NCI-H526 treated with DMSO at 0.1 percent for 48 hours (cell line): ENCODE results near the gene ANXA1.

Experiments
- DNase-seq: peaks from one replicate; lab custom pipeline; 2025; lab: John Stamatoyannopoulos, UW

The ANXA1 gene

GRCh38 chr9:73210886-73211666 is 59.4 kb downstream of the ANXA1 start:
- DNase-seq = no peak

DNA sequence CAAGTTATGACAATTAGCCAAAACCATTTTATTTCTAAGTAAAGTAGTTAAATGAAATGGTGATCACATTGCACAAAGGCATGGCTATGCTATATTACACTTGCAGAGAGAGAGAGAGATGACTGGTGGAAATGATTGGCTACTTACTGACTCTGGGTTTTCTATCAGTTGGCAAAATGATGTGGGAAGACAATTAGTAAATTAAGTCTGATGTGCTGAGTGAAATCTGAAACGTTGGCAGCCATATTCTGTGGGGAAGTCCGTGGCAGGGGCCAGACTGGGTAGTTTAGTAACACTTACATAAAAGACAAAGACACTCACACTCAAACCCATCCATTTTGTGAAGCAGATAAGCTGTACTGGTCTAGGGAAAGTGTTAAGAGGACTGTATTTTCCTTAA is 61.6 kb downstream of the ANXA1 start:
- DNase-seq = no peak

DNA sequence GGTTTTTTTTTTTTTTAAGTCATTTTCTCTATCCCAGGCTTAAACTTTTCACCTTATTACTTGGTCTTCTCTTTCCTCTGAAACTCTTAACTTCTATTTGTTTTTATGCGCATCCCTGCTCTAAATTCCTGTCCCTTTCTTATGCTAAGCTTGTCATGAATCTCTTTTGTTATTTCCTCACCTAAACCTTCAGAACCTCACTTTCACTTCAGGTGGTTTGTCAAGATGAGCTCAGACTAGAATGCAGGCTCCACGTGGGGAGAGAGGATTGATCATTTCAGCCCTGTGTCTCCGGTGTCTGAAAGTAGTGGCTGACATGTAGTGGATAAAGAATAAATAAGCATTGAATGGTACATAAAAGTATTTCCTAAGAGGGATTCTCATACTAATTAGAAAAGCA is 63.6 kb downstream of the ANXA1 start:
- no peak for DNase-seq

DNA sequence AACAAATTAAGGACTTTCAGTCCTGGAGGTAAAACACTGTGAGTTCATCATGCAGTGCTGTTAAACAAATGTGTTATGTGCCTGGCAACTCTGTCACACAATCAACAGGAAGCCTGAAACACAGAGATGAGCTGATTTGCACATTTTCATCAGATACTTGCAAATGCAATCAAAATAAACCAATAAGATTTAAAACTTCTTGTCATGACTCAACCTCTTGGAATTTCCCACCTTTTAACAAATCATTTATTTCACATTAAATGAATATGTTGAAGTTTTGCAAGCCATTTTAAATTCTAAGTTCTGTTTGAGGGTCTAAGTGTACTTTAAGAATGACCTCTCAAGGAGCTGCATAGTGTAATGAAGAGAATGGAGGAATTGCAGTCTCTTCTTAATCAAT is 64.4 kb downstream of the ANXA1 start:
- DNase-seq = no peak
